Muscle of leg (tissue), 11 donors: ENCODE results near the gene CDH6. TPM values are rescaled to one million over a fixed set of nuclear protein-coding genes. Genes with fewer than 3 reads are reported as not detected.

Experiments used
- DNase-seq: peaks from one replicate; pipeline ENCODE4 v3.0.0; 2013
- H3K27ac ChIP-seq: one replicate; pipeline ENCODE4 v1.5.1; 2013; ENCODE audit warnings: mild to moderate bottlenecking, low read length, control low read depth
- H3K27me3 ChIP-seq: one replicate; pipeline ENCODE4 v1.6.1; 2013; ENCODE audit warnings: low read length; ENCODE audit not compliant: control insufficient read depth, insufficient read depth
- H3K36me3 ChIP-seq: one replicate; pipeline ENCODE4 v1.6.1; 2013; ENCODE audit warnings: low read length; ENCODE audit not compliant: control insufficient read depth, insufficient read depth
- H3K4me1 ChIP-seq: one replicate; pipeline ENCODE4 v1.6.1; 2013; ENCODE audit warnings: low read length; ENCODE audit not compliant: control insufficient read depth, insufficient read depth
- H3K4me3 ChIP-seq: one replicate; pipeline ENCODE4 v1.5.1; 2013; ENCODE audit warnings: low read length, control low read depth
- H3K9me3 ChIP-seq: replicated peaks from 2 replicates; pipeline ENCODE4 v1.6.1; 2013; ENCODE audit warnings: low read depth, low read length; ENCODE audit not compliant: control insufficient read depth
- WGBS: methylation state at CpG from one replicate; pipeline ENCODE4 v1.1.5; 2013; ENCODE audit warnings: missing lambda C conversion rate; ENCODE audit not compliant: insufficient coverage; 5-methylcytosine and 5-hydroxymethylcytosine counted together
- polyA plus RNA-seq, 8 donors: library from polyadenylated mRNA; unstranded; fragments of 120-200 nt; gene quantifications; one replicate each; pipeline versions ENCODE4 v1.2.1 to v1.2.3, GENCODE V29; 2013; ENCODE audit warnings: inconsistent platforms in 1 of 8, low replicate concordance in 1 of 8; ENCODE audit not compliant: insufficient read length in 8 of 8, insufficient read depth in 1 of 8
- total RNA-seq: library from RNA; stranded (reverse); fragments of 120-200 nt; gene quantifications from one replicate; pipeline ENCODE4 v1.2.4, GENCODE V29; 2013

Gene CDH6
- total and polyA plus RNA-seq, 9 donors = 2.3 to 8.0 (median 4.2) TPM

DNA sequence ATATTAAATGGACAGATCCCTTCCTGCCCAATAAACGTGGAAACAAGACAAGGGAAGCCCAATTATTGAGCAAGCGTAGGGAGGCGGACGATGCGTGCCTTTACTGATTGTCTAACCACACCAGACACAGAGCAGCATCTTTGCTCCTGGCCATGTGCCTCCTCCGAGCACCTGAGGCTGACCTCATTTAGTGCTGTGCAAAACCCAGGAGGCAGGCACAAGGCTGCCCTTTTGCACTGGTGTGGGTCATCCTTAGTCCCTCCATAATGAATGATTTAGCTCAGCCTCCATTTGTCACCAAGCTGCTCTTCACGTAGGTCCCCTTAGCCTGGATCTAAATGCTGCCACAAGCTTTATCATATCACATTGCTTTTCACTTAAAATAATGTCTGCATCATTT is 24.1 kb upstream of the CDH6 start:
- no peaks in the 10 kb centered on the region for H3K4me1 ChIP-seq
- WGBS = 86% methylated on average over 6 of the region's 7 CpGs
- H3K4me3 ChIP-seq = no peak overlapping the region
- H3K36me3 ChIP-seq = no peaks in the 10 kb centered on the region
- no peaks in the 10 kb centered on the region for H3K9me3 ChIP-seq
- DNase-seq = no peak
- H3K27me3 ChIP-seq = no peaks in the 10 kb centered on the region
- no peak overlapping the region for H3K27ac ChIP-seq

GRCh38 chr5:31172881-31173280 is 20.6 kb upstream of the CDH6 start:
- Histone ChIP-seq H3K36me3 (no peaks in the 10 kb centered on the region), H3K27me3 (no peaks in the 10 kb centered on the region), H3K27ac (no peak overlapping the region), H3K9me3 (no peaks in the 10 kb centered on the region), H3K4me3 (no peak overlapping the region), H3K4me1 (no peaks in the 10 kb centered on the region)
- DNase-seq = no peak

GRCh38 chr5:31173614-31174013 is 19.9 kb upstream of the CDH6 start:
- H3K27ac ChIP-seq = no peak overlapping the region
- H3K36me3 ChIP-seq = no peaks in the 10 kb centered on the region
- no peaks in the 10 kb centered on the region for H3K9me3 ChIP-seq
- no peaks in the 10 kb centered on the region for H3K4me1 ChIP-seq
- WGBS = 100% methylated on average over 1 of the region's 3 CpGs
- H3K4me3 ChIP-seq = no peak overlapping the region
- no peak for DNase-seq
- no peaks in the 10 kb centered on the region for H3K27me3 ChIP-seq

GRCh38 chr5:31181376-31181987 is 12.0 kb upstream of the CDH6 start:
- WGBS = 61% methylated on average over 4 of the region's 8 CpGs
- DNase-seq = no peak
- H3K4me3 ChIP-seq = no peak overlapping the region
- H3K4me1 ChIP-seq = no peaks in the 10 kb centered on the region
- no peaks in the 10 kb centered on the region for H3K9me3 ChIP-seq
- H3K27ac ChIP-seq = no peak overlapping the region
- H3K36me3 ChIP-seq = no peaks in the 10 kb centered on the region
- no peaks in the 10 kb centered on the region for H3K27me3 ChIP-seq

DNA sequence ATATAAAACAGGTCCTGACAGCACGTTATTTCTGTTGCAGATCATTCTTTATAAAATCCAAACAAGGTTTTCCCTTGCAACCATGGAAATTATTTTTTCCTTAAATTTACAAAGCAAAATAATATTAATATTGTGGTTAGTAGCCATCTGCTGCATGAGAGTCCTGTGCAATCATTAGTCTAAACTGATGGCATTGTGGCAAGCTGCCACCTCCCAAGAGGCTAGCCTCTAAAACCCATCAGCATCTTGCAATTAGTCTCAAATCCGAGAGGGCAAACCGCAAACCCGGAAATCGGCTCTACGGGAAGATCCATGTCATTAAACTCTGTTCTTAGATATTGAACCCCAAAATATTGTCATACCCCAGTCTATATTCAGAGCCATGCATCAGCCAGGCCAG is 11.3 kb upstream of the CDH6 start:
- H3K9me3 ChIP-seq = no peaks in the 10 kb centered on the region
- H3K27ac ChIP-seq = no peak overlapping the region
- no peaks in the 10 kb centered on the region for H3K4me1 ChIP-seq
- no peaks in the 10 kb centered on the region for H3K27me3 ChIP-seq
- H3K36me3 ChIP-seq = no peaks in the 10 kb centered on the region
- 93% methylated on average over 5 of the region's 6 CpGs for WGBS
- H3K4me3 ChIP-seq = no peak overlapping the region
- no peak for DNase-seq

GRCh38 chr5:31185951-31186350 is 7.5 kb upstream of the CDH6 start:
- H3K4me3 ChIP-seq = no peak overlapping the region
- 100% methylated on average over 1 of the region's 7 CpGs for WGBS
- H3K4me1 ChIP-seq = no peaks in the 10 kb centered on the region
- no peak overlapping the region for H3K27ac ChIP-seq
- no peaks in the 10 kb centered on the region for H3K36me3 ChIP-seq
- no peaks in the 10 kb centered on the region for H3K9me3 ChIP-seq
- peaks cover 1% of the 10 kb centered on the region for H3K27me3 ChIP-seq
- no peak for DNase-seq

DNA sequence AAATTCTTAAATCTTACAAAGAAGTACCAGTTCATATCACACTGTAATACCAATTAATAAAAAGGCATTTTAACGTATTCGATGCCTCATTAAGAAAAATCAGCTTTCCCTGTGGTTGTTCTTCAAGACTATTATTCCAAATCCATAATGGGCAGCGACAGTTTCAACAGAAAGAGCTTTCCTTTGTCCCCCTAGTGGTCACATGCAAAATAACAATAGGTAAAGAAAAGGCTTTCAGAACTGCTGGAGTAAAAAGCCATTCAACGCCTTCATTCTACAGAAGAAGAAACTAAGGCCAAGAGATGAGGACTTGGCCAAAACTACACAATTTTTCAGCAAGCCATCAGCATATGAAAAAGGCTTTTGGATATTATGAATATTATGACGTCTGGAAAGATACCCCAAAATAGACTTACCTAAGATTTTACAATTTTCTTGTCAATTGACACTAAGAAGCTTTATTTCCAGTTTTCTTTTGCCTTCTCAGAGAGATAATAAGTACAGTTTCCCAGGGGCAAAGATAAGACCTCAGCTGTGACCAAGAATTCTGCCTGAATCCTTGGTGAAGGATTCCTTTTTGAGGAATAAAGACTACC is 6.7 kb upstream of the CDH6 start:
- no CpG with 5 or more reads among the region's 5 CpGs for WGBS
- peak; percentile 38 for DNase-seq
- Histone ChIP-seq H3K36me3 (no peaks in the 10 kb centered on the region), H3K27ac (no peak overlapping the region), H3K27me3 (peaks cover 3% of the 10 kb centered on the region), H3K4me3 (no peak overlapping the region), H3K9me3 (no peaks in the 10 kb centered on the region), H3K4me1 (no peaks in the 10 kb centered on the region)

DNA sequence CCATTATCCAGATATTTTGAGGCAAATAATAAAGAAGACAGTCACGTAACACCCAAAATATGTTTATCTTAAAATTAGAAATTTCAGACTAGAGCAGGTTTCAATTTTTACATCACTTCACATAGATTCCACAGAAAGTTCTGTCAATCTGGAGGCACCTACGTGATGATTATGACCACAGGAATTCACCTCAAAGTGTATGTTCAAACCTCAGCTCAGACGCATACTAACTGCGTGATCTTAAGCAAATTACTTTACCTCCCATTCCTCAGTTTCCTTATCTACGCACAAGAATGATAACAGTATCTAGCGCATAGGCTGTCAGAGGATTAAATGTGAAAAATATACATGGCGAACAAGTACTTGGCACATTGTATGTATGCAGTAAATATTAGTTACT is 5.9 kb upstream of the CDH6 start:
- Histone ChIP-seq H3K27me3 (peaks cover 7% of the 10 kb centered on the region), H3K9me3 (no peaks in the 10 kb centered on the region), H3K36me3 (no peaks in the 10 kb centered on the region), H3K27ac (no peak overlapping the region), H3K4me3 (no peak overlapping the region), H3K4me1 (no peaks in the 10 kb centered on the region)
- no peak for DNase-seq
- WGBS = 0% methylated on average over 1 of the region's 7 CpGs

DNA sequence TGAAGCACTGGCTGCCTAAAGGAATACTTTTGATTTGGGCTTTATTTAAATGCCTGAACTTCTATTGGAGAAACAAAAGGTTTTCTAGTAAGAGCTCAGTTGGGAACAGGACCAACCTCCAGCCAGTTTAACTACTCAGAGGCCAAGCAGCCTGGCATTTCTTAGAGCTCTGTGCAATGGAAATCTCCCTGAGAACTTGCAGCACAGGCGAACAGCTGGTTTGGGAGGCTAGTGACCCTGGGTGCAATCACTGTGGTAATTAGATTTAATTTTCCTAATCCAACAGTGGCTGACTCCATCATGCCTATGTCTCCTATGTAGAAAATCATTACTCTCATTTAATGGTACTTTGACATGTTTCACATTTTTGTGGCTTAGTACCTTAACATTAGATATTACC is 1.0 kb upstream of the CDH6 start:
- WGBS = no CpG with 5 or more reads among the region's 1 CpG
- H3K27ac ChIP-seq = no peak overlapping the region
- H3K27me3 ChIP-seq = peaks cover 36% of the 10 kb centered on the region
- H3K4me3 ChIP-seq = no peak overlapping the region
- H3K9me3 ChIP-seq = no peaks in the 10 kb centered on the region
- H3K4me1 ChIP-seq = peaks cover 10% of the 10 kb centered on the region
- no peaks in the 10 kb centered on the region for H3K36me3 ChIP-seq
- DNase-seq = no peak

DNA sequence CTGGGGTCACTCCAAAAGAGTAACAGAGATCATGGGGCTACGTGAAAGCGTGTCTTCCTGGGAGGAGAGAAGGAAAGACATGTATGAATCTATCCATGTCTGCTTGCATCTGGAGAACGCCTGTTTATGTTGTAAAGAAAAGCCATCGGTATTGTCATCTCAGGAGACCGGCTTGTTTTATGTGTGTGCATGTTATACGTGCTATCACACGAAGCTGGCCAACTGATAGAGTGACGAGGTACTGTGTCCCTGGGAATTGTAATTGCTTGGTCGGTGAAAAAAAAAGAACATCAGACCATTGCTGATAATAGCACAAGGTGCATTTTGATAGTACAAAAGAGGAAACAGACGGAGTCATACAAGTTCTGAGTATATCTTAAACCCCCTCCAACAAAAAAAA is 370 bp upstream of the CDH6 start:
- Histone ChIP-seq H3K27ac (no peak overlapping the region), H3K36me3 (no peaks in the 10 kb centered on the region), H3K27me3 (peaks cover 36% of the 10 kb centered on the region), H3K4me1 (peaks cover 10% of the 10 kb centered on the region), H3K4me3 (no peak overlapping the region), H3K9me3 (no peaks in the 10 kb centered on the region)
- DNase-seq = no peak
- WGBS = 28% methylated on average over 6 of the region's 10 CpGs

- DNase-seq = peak; percentile 11
- Histone ChIP-seq H3K27me3 (peaks cover 36% of the 10 kb centered on the region), H3K4me3 (peak overlapping the region; percentile 36), H3K9me3 (no peaks in the 10 kb centered on the region), H3K4me1 (peaks cover 10% of the 10 kb centered on the region), H3K36me3 (no peaks in the 10 kb centered on the region), H3K27ac (no peak overlapping the region)
- WGBS = 2% methylated on average over 15 of the region's 15 CpGs
These were observed 955 bp downstream of the CDH6 start for GRCh38 chr5:31194468-31194813.
